HEK293T (cell line): ENCODE results near the gene SEMA5A.

Experiments
- ELF4 ChIP-seq: fragments of 450-650 bp; IDR thresholded peaks from 2 replicates; pipeline ENCODE4 v1.6.1; 2017; ENCODE audit warnings: antibody characterized with exemption
- FOXM1 ChIP-seq: fragments of 450-650 bp; IDR thresholded peaks from 2 replicates; pipeline ENCODE4 v1.6.1; 2017; ENCODE audit warnings: mild to moderate bottlenecking, borderline replicate concordance
- L3MBTL2 ChIP-seq: fragments of 450-650 bp; conservative IDR thresholded peaks from 2 replicates; pipeline ENCODE4 v1.6.1; 2016; ENCODE audit warnings: mild to moderate bottlenecking
- SP1 ChIP-seq: fragments of 450-650 bp; IDR thresholded peaks from 2 replicates; pipeline ENCODE4 v1.6.1; 2017
- TARDBP ChIP-seq: fragments of 450-650 bp; IDR thresholded peaks from 2 replicates; pipeline ENCODE4 v1.6.1; 2016
- ZNF384 ChIP-seq: fragments of 450-650 bp; IDR thresholded peaks from 2 replicates; pipeline ENCODE4 v1.6.1; 2016

GRCh38 chr5:9551567-9552537 lies 6.0 kb upstream of the SEMA5A start:
- no peak for TF ChIP-seq SP1
- TF ChIP-seq ELF4, result no peak
- no peak for TF ChIP-seq L3MBTL2
- TF ChIP-seq TARDBP, result no peak
- TF ChIP-seq FOXM1, result no peak
- no peak for TF ChIP-seq ZNF384
